SK-N-SH treated with all-trans-retinoic acid at 6 μM for 48 hours (cell line): ENCODE results near the gene CYP2W1.
"Not testable (repeated sequence)": the region's sequence is repeated elsewhere in the genome, so short reads cannot be mapped to it uniquely, and the experiment has no call there.

Experiments used
- ATAC-seq: fragments of 200-7000 bp; cut with Tn5 transposase; 3 replicates; pipeline ENCODE4 v1.9.1; 2020; ENCODE audit warnings: mild to moderate bottlenecking, moderate library complexity
- ARNTL ChIP-seq: fragments of 450-650 bp; formaldehyde crosslinking; IDR thresholded peaks from 2 replicates; pipeline ENCODE4 v1.5.0; 2020; ENCODE audit warnings: low read depth, mild to moderate bottlenecking, moderate library complexity, borderline replicate concordance
- BACH2 ChIP-seq: fragments of 250-450 bp; sonication (Bioruptor Pico); IDR thresholded peaks from 2 replicates; pipeline ENCODE4 v1.9.0; 2021; ENCODE audit warnings: mild to moderate bottlenecking, borderline replicate concordance
- CREB5 ChIP-seq: fragments of 250-450 bp; sonication (Bioruptor Pico); IDR thresholded peaks from 2 replicates; pipeline ENCODE4 v1.5.1; 2020; ENCODE audit warnings: low read depth, mild to moderate bottlenecking, moderate library complexity
- CSDC2 ChIP-seq: fragments of 250-450 bp; sonication (Bioruptor Pico); IDR thresholded peaks from 2 replicates; pipeline ENCODE4 v1.5.0; 2020; ENCODE audit warnings: mild to moderate bottlenecking, moderate library complexity
- CSRNP3 ChIP-seq: fragments of 250-450 bp; sonication (Bioruptor Pico); IDR thresholded peaks from 2 replicates; pipeline ENCODE4 v1.5.1; 2021; ENCODE audit warnings: mild to moderate bottlenecking, moderate library complexity
- ISL1 ChIP-seq: fragments of 250-450 bp; sonication (Bioruptor Pico); IDR thresholded peaks from 2 replicates; pipeline ENCODE4 v2.1.2; 2022; ENCODE audit warnings: mild to moderate bottlenecking, moderate library complexity
- OSR1 ChIP-seq: fragments of 250-450 bp; sonication (Bioruptor Pico); IDR thresholded peaks from 2 replicates; pipeline ENCODE4 v1.8.0; 2022; ENCODE audit warnings: moderate library complexity, mild to moderate bottlenecking, inconsistent platforms
- PATZ1 ChIP-seq: fragments of 250-450 bp; sonication (Bioruptor Pico); IDR thresholded peaks from 2 replicates; pipeline ENCODE4 v1.8.0; 2020; ENCODE audit warnings: mild to moderate bottlenecking, moderate library complexity, borderline replicate concordance
- PPARA ChIP-seq: fragments of 250-450 bp; sonication (Bioruptor Pico); IDR thresholded peaks from 2 replicates; pipeline ENCODE4 v1.5.0; 2020; ENCODE audit warnings: mild to moderate bottlenecking, borderline replicate concordance
- RARB ChIP-seq: fragments of 250-450 bp; sonication (Bioruptor Pico); IDR thresholded peaks from 2 replicates; pipeline ENCODE4 v1.8.0; 2021; ENCODE audit warnings: mild to moderate bottlenecking, moderate library complexity
- SNAI2 ChIP-seq: fragments of 250-450 bp; sonication (Bioruptor Pico); IDR thresholded peaks from 2 replicates; pipeline ENCODE4 v1.5.0; 2020; ENCODE audit warnings: mild to moderate bottlenecking, moderate library complexity
- TCF4 ChIP-seq: fragments of 250-450 bp; sonication (Bioruptor Pico); IDR thresholded peaks from 2 replicates; pipeline ENCODE4 v1.8.0; 2021; ENCODE audit warnings: mild to moderate bottlenecking, moderate library complexity, borderline replicate concordance
- TOX ChIP-seq: fragments of 250-450 bp; sonication (Bioruptor Pico); IDR thresholded peaks from 2 replicates; pipeline ENCODE4 v1.8.0; 2021; ENCODE audit warnings: mild to moderate bottlenecking, moderate library complexity, borderline replicate concordance
- TSHZ2 ChIP-seq: fragments of 250-450 bp; sonication (Bioruptor Pico); IDR thresholded peaks from 2 replicates; pipeline ENCODE4 v1.5.0; 2020; ENCODE audit warnings: mild to moderate bottlenecking, moderate library complexity
- ZC3H10 ChIP-seq: fragments of 250-450 bp; sonication (Bioruptor Pico); IDR thresholded peaks from 2 replicates; pipeline ENCODE4 v1.5.1; 2021; ENCODE audit warnings: mild to moderate bottlenecking, moderate library complexity
- ZFP30 ChIP-seq: fragments of 450-650 bp; formaldehyde crosslinking; IDR thresholded peaks from 2 replicates; pipeline ENCODE4 v1.5.0; 2022; ENCODE audit warnings: mild to moderate bottlenecking, moderate library complexity
- ZNF565 ChIP-seq: fragments of 450-650 bp; formaldehyde crosslinking; conservative IDR thresholded peaks from 2 replicates; pipeline ENCODE4 v1.5.0; 2020; ENCODE audit warnings: low read depth, mild to moderate bottlenecking, moderate library complexity
- ZNF70 ChIP-seq: fragments of 450-650 bp; formaldehyde crosslinking; IDR thresholded peaks from 2 replicates; pipeline ENCODE4 v1.5.0; 2020; ENCODE audit warnings: mild to moderate bottlenecking, moderate library complexity
- ZNF8 ChIP-seq: fragments of 450-650 bp; formaldehyde crosslinking; IDR thresholded peaks from 2 replicates; pipeline ENCODE4 v1.5.0; 2020; ENCODE audit warnings: mild to moderate bottlenecking, moderate library complexity

The CYP2W1 gene

GRCh38 chr7:960269-960871 is 22.6 kb upstream of the CYP2W1 start (continued):
- TF ChIP-seq CSRNP3 (CRISPR knock-in tag) (no peak), SNAI2 (no peak), RARB (CRISPR knock-in tag) (no peak), ZFP30 (CRISPR knock-in tag) (no peak), ZNF565 (CRISPR knock-in tag) (no peak), PPARA (CRISPR knock-in tag) (no peak), CREB5 (no peak), TCF4 (CRISPR knock-in tag) (no peak), ISL1 (CRISPR knock-in tag) (no peak), PATZ1 (CRISPR knock-in tag) (no peak), BACH2 (CRISPR knock-in tag) (no peak), ZNF8 (CRISPR knock-in tag) (no peak)

GRCh38 chr7:960972-961371 is 22.0 kb upstream of the CYP2W1 start:
- ATAC-seq = not testable (repeated sequence)

- no peak for ATAC-seq
- no peak for TF ChIP-seq ZC3H10
- no peak for TF ChIP-seq ARNTL (CRISPR knock-in tag)
- no peak for TF ChIP-seq SNAI2
- TF ChIP-seq PATZ1 (CRISPR knock-in tag) = no peak
- no peak for TF ChIP-seq BACH2 (CRISPR knock-in tag)
- TF ChIP-seq ZNF70 (CRISPR knock-in tag) = no peak
- TF ChIP-seq TOX (CRISPR knock-in tag) = no peak
- TF ChIP-seq ZFP30 (CRISPR knock-in tag) = no peak
- no peak for TF ChIP-seq TSHZ2 (CRISPR knock-in tag)
- no peak for TF ChIP-seq ISL1 (CRISPR knock-in tag)
- TF ChIP-seq CSDC2 (CRISPR knock-in tag) = no peak
- TF ChIP-seq OSR1 (CRISPR knock-in tag) = no peak
- TF ChIP-seq ZNF565 (CRISPR knock-in tag) = no peak
- TF ChIP-seq TCF4 (CRISPR knock-in tag) = no peak
- TF ChIP-seq CREB5 = no peak
These were observed 21.2 kb upstream of the CYP2W1 start for GRCh38 chr7:961546-962400.
